Measurements from ENCODE around the gene RAI1. TPM values are rescaled to one million over a fixed set of nuclear protein-coding genes. Genes with fewer than 3 reads are reported as not detected.

RAI1 gene
- total and polyA plus RNA-seq, 7 donors = 1.8 to 31.9 (median 9.3) TPM

DNA sequence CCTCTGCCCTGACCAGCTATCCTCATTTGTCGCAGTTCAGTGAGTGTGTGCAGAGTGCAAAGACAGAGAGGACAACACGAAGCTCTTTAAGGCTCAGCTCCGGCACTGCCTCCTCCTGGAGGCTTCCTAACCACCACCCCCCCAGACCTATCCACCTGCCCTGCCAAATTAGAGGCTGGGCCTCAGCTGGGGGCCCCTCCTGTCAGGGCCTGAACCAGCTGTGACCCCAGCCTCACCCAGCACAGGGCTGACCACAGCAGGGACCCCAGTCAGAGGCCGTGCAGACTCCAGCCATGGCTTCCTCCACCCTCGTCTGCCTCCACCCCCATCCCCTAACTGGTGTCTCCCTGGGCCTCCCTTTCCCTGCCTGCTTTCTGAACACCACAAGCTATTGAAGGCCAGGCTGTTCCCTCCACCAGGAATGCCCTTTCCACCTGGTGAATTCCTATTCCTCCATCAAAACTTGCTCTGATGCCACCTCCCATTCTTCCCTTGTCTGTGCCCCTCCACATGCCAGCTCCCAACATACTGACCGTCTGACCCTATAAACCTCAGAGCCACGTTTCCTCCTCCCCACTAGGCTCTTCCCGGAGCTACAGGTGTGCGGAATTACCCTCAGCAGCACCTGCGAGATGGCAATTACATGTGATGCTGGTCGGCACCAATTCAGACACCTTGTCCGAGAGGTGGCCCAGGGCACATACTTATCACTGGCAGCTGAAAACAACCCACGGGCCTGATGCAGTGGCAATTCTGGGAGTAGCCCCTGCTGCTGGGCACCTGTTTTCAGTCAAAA is 146.8 kb downstream of the RAI1 start:
- no peak overlapping the region for H3K4me3 ChIP-seq
- no peaks in the 10 kb centered on the region for H3K9me3 ChIP-seq
- TF ChIP-seq POLR2AphosphoS5 (IDR thresholded peaks at IDR 0.05) (no peak), POLR2A (IDR thresholded peaks at IDR 0.05) (no peak), EP300 (IDR thresholded peaks at IDR 0.05) (no peak)
- TF ChIP-seq, protein P1, sequence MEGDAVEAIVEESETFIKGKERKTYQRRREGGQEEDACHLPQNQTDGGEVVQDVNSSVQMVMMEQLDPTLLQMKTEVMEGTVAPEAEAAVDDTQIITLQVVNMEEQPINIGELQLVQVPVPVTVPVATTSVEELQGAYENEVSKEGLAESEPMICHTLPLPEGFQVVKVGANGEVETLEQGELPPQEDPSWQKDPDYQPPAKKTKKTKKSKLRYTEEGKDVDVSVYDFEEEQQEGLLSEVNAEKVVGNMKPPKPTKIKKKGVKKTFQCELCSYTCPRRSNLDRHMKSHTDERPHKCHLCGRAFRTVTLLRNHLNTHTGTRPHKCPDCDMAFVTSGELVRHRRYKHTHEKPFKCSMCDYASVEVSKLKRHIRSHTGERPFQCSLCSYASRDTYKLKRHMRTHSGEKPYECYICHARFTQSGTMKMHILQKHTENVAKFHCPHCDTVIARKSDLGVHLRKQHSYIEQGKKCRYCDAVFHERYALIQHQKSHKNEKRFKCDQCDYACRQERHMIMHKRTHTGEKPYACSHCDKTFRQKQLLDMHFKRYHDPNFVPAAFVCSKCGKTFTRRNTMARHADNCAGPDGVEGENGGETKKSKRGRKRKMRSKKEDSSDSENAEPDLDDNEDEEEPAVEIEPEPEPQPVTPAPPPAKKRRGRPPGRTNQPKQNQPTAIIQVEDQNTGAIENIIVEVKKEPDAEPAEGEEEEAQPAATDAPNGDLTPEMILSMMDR (IDR thresholded peaks at IDR 0.05) = no peak
- no peak for DNase-seq
- no peaks in the 10 kb centered on the region for H3K27me3 ChIP-seq
- intact Hi-C loops (cut with DNase I) = no loop called here
- no peaks in the 10 kb centered on the region for H3K36me3 ChIP-seq
- H3K27ac ChIP-seq = peak overlapping the region in 1 of 4 donors; percentile 34
- H3K4me1 ChIP-seq = peaks cover 0 to 77% (median 64%) of the 10 kb centered on the region in 4 donors
- 42 to 76% methylated on average over 13 of the region's 13 CpGs for WGBS, 2 donors

DNA sequence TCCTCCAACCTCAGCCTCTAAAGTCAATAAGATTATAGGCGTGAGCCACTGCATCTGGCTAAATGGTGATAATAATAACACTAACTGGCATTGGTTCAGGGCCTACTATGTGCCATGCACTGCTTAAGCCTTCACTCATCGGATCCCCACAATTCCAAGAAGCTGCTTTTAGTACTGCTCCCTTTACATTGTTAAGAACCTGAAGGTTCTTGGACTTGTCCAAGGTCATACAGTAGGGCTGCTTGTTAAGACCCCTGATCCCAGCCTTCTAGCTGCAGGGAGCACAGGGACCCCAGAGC is 149.0 kb downstream of the RAI1 start:
- Histone ChIP-seq H3K9me3 (no peaks in the 10 kb centered on the region), H3K4me1 (peaks cover 0 to 73% (median 62%) of the 10 kb centered on the region in 4 donors), H3K27me3 (no peaks in the 10 kb centered on the region), H3K4me3 (no peak overlapping the region), H3K36me3 (no peaks in the 10 kb centered on the region), H3K27ac (peak overlapping the region in 2 of 4 donors; percentile 80 to 82)
- intact Hi-C loops (cut with DNase I) = no loop called here
- TF ChIP-seq POLR2AphosphoS5 (IDR thresholded peaks at IDR 0.05) (no peak), POLR2A (IDR thresholded peaks at IDR 0.05) (no peak), EP300 (IDR thresholded peaks at IDR 0.05) (no peak)
- TF ChIP-seq, protein P1 (IDR thresholded peaks at IDR 0.05) = no peak
- 80 to 89% methylated on average over 2 of the region's 2 CpGs for WGBS, 2 donors
- DNase-seq = no peak

DNA sequence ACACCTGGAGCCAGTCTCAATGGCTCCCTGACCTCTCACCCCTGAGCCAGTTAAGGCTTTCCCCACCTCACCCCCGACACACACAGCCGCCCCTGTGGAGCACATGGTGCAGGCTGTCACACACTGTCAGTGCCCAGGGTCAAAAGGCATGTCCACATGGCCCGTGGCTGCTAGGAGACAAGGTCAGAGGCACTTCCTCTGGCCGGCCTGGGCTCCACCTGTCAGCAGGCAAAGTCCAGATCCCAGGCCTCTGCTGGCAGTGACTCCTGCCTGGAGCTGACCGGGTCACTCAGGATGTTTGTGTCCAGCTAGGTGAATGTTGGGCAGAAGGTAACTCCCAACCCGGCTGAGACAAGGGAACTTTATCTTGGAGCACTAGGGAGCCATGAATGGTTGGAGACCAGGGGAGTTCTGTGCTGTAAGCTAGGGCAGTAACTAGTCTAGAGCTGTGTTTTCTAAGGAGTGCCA is 149.5 kb downstream of the RAI1 start:
- intact Hi-C loops (cut with DNase I) = no loop called here
- no peak for TF ChIP-seq POLR2AphosphoS5 (IDR thresholded peaks at IDR 0.05)
- TF ChIP-seq EP300 (IDR thresholded peaks at IDR 0.05) = no peak
- TF ChIP-seq, protein P1 (IDR thresholded peaks at IDR 0.05) = no peak
- no peak for TF ChIP-seq POLR2A (IDR thresholded peaks at IDR 0.05)
- H3K36me3 ChIP-seq = no peaks in the 10 kb centered on the region
- H3K4me1 ChIP-seq = peaks cover 0 to 73% (median 62%) of the 10 kb centered on the region in 4 donors
- H3K9me3 ChIP-seq = no peaks in the 10 kb centered on the region
- peak overlapping the region; percentile 40 to 82 (median 78) for H3K27ac ChIP-seq
- no peaks in the 10 kb centered on the region for H3K27me3 ChIP-seq
- WGBS, 2 donors = 23 to 68% methylated on average over 6 of the region's 6 CpGs
- DNase-seq = no peak
- H3K4me3 ChIP-seq = no peak overlapping the region

DNA sequence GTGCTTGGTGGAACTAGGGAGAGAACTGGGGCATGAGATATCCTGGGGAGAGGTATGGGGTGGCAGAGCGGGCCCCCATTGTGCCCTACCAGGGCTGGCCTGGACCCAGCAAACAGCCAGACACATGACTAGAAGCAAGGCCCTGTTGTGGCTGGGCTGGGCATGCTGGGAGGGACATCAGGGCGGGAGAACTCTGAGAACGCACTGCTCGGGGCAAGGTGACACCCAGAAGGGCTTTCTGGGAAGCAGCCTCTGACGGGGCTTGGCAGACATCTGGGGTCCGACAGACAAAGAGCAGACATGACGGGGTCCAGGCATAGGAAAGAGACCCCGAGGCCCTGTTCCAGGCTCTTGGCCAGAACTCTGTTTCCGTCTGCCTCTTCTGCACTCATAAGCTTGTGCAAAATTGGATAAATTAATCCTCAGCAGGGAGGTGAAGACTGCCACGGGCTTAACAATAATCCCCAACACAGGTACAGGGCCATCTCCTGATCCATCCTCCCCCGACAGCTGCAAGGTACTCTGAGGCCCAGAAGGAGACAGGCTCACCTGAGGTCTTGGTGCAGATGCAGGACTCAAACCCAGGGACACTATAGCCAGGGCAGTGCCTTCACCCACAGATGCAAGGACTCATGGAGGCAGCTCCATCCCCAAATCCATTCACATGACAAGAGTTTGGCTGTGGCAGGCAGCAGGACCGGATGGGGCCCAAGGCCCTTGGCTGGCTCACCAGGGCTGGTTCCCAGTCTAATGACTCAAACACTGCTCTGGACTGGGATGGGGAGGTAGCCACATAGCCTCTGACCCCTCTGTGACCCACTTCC is 150.2 kb downstream of the RAI1 start:
- Histone ChIP-seq H3K4me1 (peaks cover 0 to 69% (median 58%) of the 10 kb centered on the region in 4 donors), H3K27ac (peak overlapping the region; percentile 40 to 82 (median 78)), H3K27me3 (no peaks in the 10 kb centered on the region), H3K36me3 (no peaks in the 10 kb centered on the region), H3K4me3 (no peak overlapping the region), H3K9me3 (no peaks in the 10 kb centered on the region)
- TF ChIP-seq EP300 (IDR thresholded peaks at IDR 0.05) (no peak), POLR2AphosphoS5 (IDR thresholded peaks at IDR 0.05) (peak in 3 of 4 donors; percentile 17 to 66 (median 46))
- 83 to 84% methylated on average over 12 of the region's 12 CpGs for WGBS, 2 donors
- DNase-seq = no peak
- intact Hi-C loops (cut with DNase I) = no loop called here

DNA sequence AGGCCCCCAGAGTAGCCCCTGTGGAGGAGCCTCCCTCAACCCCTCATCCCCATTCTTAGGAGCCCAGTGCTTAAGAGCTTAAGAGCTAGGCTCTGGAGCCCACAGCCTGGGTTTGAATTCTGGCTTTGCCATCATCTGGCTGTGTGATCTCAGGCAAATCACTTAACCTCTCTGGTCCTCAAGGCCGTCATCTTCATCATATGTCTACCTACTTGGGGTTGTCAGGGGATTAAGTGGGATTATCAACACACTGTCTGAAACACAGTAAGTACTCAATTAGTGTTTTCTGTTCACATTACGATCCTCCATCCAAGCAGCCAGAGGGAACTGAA is 150.7 kb downstream of the RAI1 start:
- H3K27me3 ChIP-seq = no peaks in the 10 kb centered on the region
- H3K9me3 ChIP-seq = no peaks in the 10 kb centered on the region
- peak overlapping the region; percentile 38 to 82 (median 78) for H3K27ac ChIP-seq
- 89 to 93% methylated on average over 2 of the region's 2 CpGs for WGBS, 2 donors
- TF ChIP-seq POLR2AphosphoS5 (IDR thresholded peaks at IDR 0.05) = no peak
- TF ChIP-seq, protein P1 (IDR thresholded peaks at IDR 0.05) = no peak
- no peak for TF ChIP-seq EP300 (IDR thresholded peaks at IDR 0.05)
- no peak for TF ChIP-seq POLR2A (IDR thresholded peaks at IDR 0.05)
- no peak overlapping the region for H3K4me3 ChIP-seq
- no peak for DNase-seq
- intact Hi-C loops (cut with DNase I) = no loop called here
- H3K4me1 ChIP-seq = peaks cover 0 to 68% (median 56%) of the 10 kb centered on the region in 4 donors
- H3K36me3 ChIP-seq = no peaks in the 10 kb centered on the region

Measured in sigmoid colon (tissue), 7 donors.